Raji (cell line): ENCODE data around the gene GNRHR.

Source experiments
- POLR2A ChIP-seq: IDR thresholded peaks from 2 replicates; pipeline ENCODE4 v1.6.1; 2011; ENCODE audit warnings: low read depth, low read length, control low read depth; ENCODE audit not compliant: insufficient read depth

GNRHR gene

GRCh38 chr4:67691328-67691727, 62.9 kb downstream of the GNRHR start:
- TF ChIP-seq POLR2A: no peak
